Adrenal gland (tissue), 12 donors: ENCODE data around the gene CKB. TPM values are rescaled to one million over a fixed set of nuclear protein-coding genes. Genes with fewer than 3 reads are reported as not detected.

Experiments used
- DNase-seq, 7 donors: peaks; one replicate each; pipeline ENCODE4 v3.0.0-alpha.2; 2019 to 2020
- H3K27ac ChIP-seq, 5 donors: fragments of 200-600 bp; sonication (generic) in 4 of 5; 1 replicate in 3 of 5; 2 replicates in 2 of 5; pipeline versions ENCODE4 v1.5.1 to v1.8.0; 2016 to 2020; ENCODE audit warnings: mild to moderate bottlenecking in 1 of 5
- H3K27me3 ChIP-seq: fragments of 200-600 bp; 2 replicates; pipeline ENCODE4 v1.8.0; 2021
- H3K36me3 ChIP-seq, 2 donors: fragments of 200-600 bp; replicated peaks in 1 of 2; 1 replicate in 1 of 2; 2 replicates in 1 of 2; pipeline versions ENCODE4 v1.5.1 to v1.8.0; 2018 to 2022
- H3K4me1 ChIP-seq, 2 donors: fragments of 200-600 bp; replicated peaks in 1 of 2; 1 replicate in 1 of 2; 2 replicates in 1 of 2; pipeline versions ENCODE4 v1.5.1 to v1.8.0; 2018 to 2021
- H3K4me3 ChIP-seq, 4 donors: fragments of 200-600 bp; sonication (generic) in 3 of 4; one replicate each; pipeline ENCODE4 v1.5.1; 2016 to 2018
- H3K9me3 ChIP-seq, 3 donors: fragments of 200-600 bp; sonication (generic) in 1 of 3; replicated peaks in 1 of 3; 1 replicate in 2 of 3; 2 replicates in 1 of 3; pipeline versions ENCODE4 v1.5.1 to v1.8.0; 2016 to 2021
- CTCF ChIP-seq, 6 experiments: fragments of 450-650 bp in 4 of 6; fragments of 200-600 bp in 2 of 6; sonication (generic) in 1 of 6; IDR thresholded peaks; 1 replicate in 5 of 6; 2 replicates in 1 of 6; pipeline versions ENCODE4 v1.5.1 to v1.8.0; 2016 to 2021; ENCODE audit warnings: antibody characterized with exemption in 6 of 6, mild to moderate bottlenecking in 2 of 6, moderate library complexity in 1 of 6
- POLR2A ChIP-seq, 2 donors: fragments of 450-650 bp; IDR thresholded peaks; one replicate each; pipeline ENCODE4 v1.6.1; 2017; ENCODE audit warnings: antibody characterized with exemption in 2 of 2, mild to moderate bottlenecking in 2 of 2, moderate library complexity in 1 of 2
- WGBS, 4 donors: extraction: QIAGEN DNeasy Blood & Tissue Kit in 2 of 4; methylation state at CpG; one replicate each; pipeline versions ENCODE4 v1.1.5 to v1.1.7; 2013 to 2017; 5-methylcytosine and 5-hydroxymethylcytosine counted together
- intact Hi-C, 2 donors: fragments of 100-400 bp; cut with DNase I; formaldehyde crosslinking; loops; one replicate each; pipeline versions ENCODE4 v1.14.1 to v1.15.0; 2022 to 2023
- polyA plus RNA-seq, 3 donors: library from polyadenylated mRNA; stranded (reverse); fragments of 200-250 nt in 2 of 3; fragments of 350-450 nt in 1 of 3; fragmentation: Illumina TruSeq in 1 of 3; extraction: RNeasy Lipid Tissue Mini Kit (QIAGEN cat#74804) in 1 of 3; gene quantifications; one replicate each; pipeline ENCODE4 v1.2.3, GENCODE V29; 2013 to 2014
- total RNA-seq, 9 donors: library from RNA; depleted of rRNA in 4 of 9; stranded (reverse); fragments of >200 nt in 4 of 9; fragments of 120-200 nt in 1 of 9; fragmentation: NEBNext Ultra II Directional in 1 of 9; extraction: Animal tissue kit (Norgen Biotek cat#: 25700) in 1 of 9; gene quantifications; one replicate each; pipeline versions ENCODE4 v1.1.0 to v1.2.4, GENCODE V29; 2013 to 2023
- donor health status: healthy with polysubstance abuse.
- donor health status: Bipolar disorder and iron deficiency.
- donor health status: DM: yes; HTN: yes; CAD: no.
- donor health status: DM: no; HTN: no; CAD: no.
- donor health status: DM: no; HTN: no; CAD: no.
- donor health status: DM: yes; HTN: yes; CAD: no.

The CKB gene
- total and polyA plus RNA-seq, 12 donors = 11.0 to 410 (median 198) TPM

- no peak for TF ChIP-seq CTCF (IDR thresholded peaks at IDR 0.05)
- TF ChIP-seq POLR2A (IDR thresholded peaks at IDR 0.05) = no peak
- no peaks in the 10 kb centered on the region for H3K27me3 ChIP-seq
- H3K27ac ChIP-seq = peak overlapping the region in 4 of 5 donors; percentile 81 to 89 (median 82)
- H3K36me3 ChIP-seq = no peaks in the 10 kb centered on the region
- H3K4me3 ChIP-seq = peak overlapping the region in 2 of 4 donors; percentile 56 to 61
- DNase-seq = peak in 1 of 7 donors; percentile 71
- H3K4me1 ChIP-seq = peaks cover 30 to 52% of the 10 kb centered on the region in 2 donors
- intact Hi-C loops = no loop called here
- H3K9me3 ChIP-seq = no peaks in the 10 kb centered on the region
- WGBS, 4 donors = 0 to 1% (median 0%) methylated on average over 5 to 77 of the region's 77 CpGs; no CpG with 5 or more reads in 1 of the 4 donors
Observed at GRCh38 chr14:103521438-103521950, 1.1 kb downstream of the CKB start.

- Histone ChIP-seq H3K36me3 (no peaks in the 10 kb centered on the region), H3K27ac (peak overlapping the region; percentile 65 to 89 (median 81)), H3K27me3 (no peaks in the 10 kb centered on the region), H3K4me1 (peaks cover 24 to 47% of the 10 kb centered on the region in 2 donors), H3K9me3 (no peaks in the 10 kb centered on the region), H3K4me3 (peak overlapping the region in 3 of 4 donors; percentile 4 to 61 (median 56))
- DNase-seq = peak; percentile 85 to 94 (median 90)
- TF ChIP-seq POLR2A (IDR thresholded peaks at IDR 0.05) (peak; percentile 33 to 73), CTCF (IDR thresholded peaks at IDR 0.05) (peak; percentile 37 to 67 (median 56))
- WGBS, 4 donors = 0 to 2% (median 1%) methylated on average over 2 to 63 of the region's 66 CpGs
- intact Hi-C loops = no loop called here
Observed at GRCh38 chr14:103520657-103521437, 1.8 kb downstream of the CKB start.

GRCh38 chr14:103520269-103520656, 2.4 kb downstream of the CKB start:
- peaks cover 24 to 47% of the 10 kb centered on the region in 2 donors for H3K4me1 ChIP-seq
- intact Hi-C loops = no loop called here
- no peak for TF ChIP-seq CTCF (IDR thresholded peaks at IDR 0.05)
- no peak for TF ChIP-seq POLR2A (IDR thresholded peaks at IDR 0.05)
- H3K9me3 ChIP-seq = no peaks in the 10 kb centered on the region
- H3K4me3 ChIP-seq = peak overlapping the region in 1 of 4 donors; percentile 61
- peak in 1 of 7 donors; percentile 7 for DNase-seq
- peak overlapping the region in 4 of 5 donors; percentile 81 to 89 (median 82) for H3K27ac ChIP-seq
- H3K27me3 ChIP-seq = no peaks in the 10 kb centered on the region
- 60 to 90% (median 67%) methylated on average over 1 to 10 of the region's 10 CpGs for WGBS, 4 donors
- H3K36me3 ChIP-seq = no peaks in the 10 kb centered on the region

- Histone ChIP-seq H3K9me3 (no peaks in the 10 kb centered on the region), H3K27me3 (no peaks in the 10 kb centered on the region), H3K36me3 (no peaks in the 10 kb centered on the region), H3K4me1 (peaks cover 24 to 47% of the 10 kb centered on the region in 2 donors), H3K27ac (peak overlapping the region in 3 of 5 donors; percentile 81 to 89 (median 82)), H3K4me3 (no peak overlapping the region)
- peak in 5 of 7 donors; percentile 34 to 73 (median 53) for DNase-seq
- 64 to 76% (median 70%) methylated on average over 10 to 22 of the region's 22 CpGs for WGBS, 4 donors
- intact Hi-C loops = no loop called here
- TF ChIP-seq CTCF (IDR thresholded peaks at IDR 0.05) = no peak
Observed at GRCh38 chr14:103519837-103520212, 2.8 kb downstream of the CKB start.
